OCI-LY1 (cell line): ENCODE results near the gene ZBTB16.

Experiments used
- EZH2 ChIP-seq: fragments of 200-600 bp; sonication (generic), shearing (Covaris generic); IDR thresholded peaks from 2 replicates; pipeline ENCODE4 v1.8.0; 2017; ENCODE audit warnings: borderline replicate concordance, mixed run types, mild to moderate bottlenecking, antibody characterized with exemption, low read length, moderate library complexity, mixed read lengths
- TF ChIP-seq, protein P1 (sequence below): fragments of 200-600 bp; sonication (generic), shearing (Covaris generic); IDR thresholded peaks from 2 replicates; pipeline ENCODE4 v1.5.1; 2017; ENCODE audit warnings: mild to moderate bottlenecking, antibody characterized with exemption, low read length, moderate library complexity, mixed read lengths

DNA sequence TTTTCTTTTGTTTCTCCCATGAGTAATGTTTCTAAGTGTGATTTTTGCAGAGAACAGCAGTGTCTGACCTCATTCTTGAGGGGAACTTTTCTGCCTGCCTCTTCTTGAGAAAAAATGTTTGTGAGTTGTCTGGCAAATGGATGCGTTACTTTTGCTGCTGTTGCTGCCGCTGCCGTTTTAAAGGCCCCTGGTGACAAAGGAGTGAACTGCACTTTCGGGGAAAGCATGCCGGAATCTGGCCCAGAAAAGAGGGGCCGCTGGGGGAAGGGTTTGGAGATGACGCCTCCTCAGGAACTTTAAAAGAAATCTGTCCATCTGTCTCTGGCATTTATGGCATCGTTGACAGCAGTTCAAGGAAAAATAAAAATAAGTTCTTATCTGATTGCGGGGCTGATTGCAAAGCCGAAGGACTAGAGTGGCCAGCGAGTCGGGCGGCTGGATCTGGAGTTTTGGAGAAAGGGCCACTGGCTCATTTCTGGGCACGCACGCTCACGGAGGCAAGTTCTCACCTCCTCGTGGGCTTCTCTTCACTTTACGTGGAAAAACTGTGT lies 16.5 kb downstream of the ZBTB16 start:
- TF ChIP-seq EZH2 = no peak
- TF ChIP-seq, protein P1, sequence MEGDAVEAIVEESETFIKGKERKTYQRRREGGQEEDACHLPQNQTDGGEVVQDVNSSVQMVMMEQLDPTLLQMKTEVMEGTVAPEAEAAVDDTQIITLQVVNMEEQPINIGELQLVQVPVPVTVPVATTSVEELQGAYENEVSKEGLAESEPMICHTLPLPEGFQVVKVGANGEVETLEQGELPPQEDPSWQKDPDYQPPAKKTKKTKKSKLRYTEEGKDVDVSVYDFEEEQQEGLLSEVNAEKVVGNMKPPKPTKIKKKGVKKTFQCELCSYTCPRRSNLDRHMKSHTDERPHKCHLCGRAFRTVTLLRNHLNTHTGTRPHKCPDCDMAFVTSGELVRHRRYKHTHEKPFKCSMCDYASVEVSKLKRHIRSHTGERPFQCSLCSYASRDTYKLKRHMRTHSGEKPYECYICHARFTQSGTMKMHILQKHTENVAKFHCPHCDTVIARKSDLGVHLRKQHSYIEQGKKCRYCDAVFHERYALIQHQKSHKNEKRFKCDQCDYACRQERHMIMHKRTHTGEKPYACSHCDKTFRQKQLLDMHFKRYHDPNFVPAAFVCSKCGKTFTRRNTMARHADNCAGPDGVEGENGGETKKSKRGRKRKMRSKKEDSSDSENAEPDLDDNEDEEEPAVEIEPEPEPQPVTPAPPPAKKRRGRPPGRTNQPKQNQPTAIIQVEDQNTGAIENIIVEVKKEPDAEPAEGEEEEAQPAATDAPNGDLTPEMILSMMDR = peak; percentile 47
